SK-N-SH treated with all-trans-retinoic acid at 6 μM for 48 hours (cell line): ENCODE data around the gene APBA2.

Experiments used
- ARNTL ChIP-seq: fragments of 450-650 bp; formaldehyde crosslinking; IDR thresholded peaks from 2 replicates; pipeline ENCODE4 v1.5.0; 2020; ENCODE audit warnings: low read depth, mild to moderate bottlenecking, moderate library complexity, borderline replicate concordance
- CREB5 ChIP-seq: fragments of 250-450 bp; sonication (Bioruptor Pico); IDR thresholded peaks from 2 replicates; pipeline ENCODE4 v1.5.1; 2020; ENCODE audit warnings: low read depth, mild to moderate bottlenecking, moderate library complexity
- CSRNP3 ChIP-seq: fragments of 250-450 bp; sonication (Bioruptor Pico); IDR thresholded peaks from 2 replicates; pipeline ENCODE4 v1.5.1; 2021; ENCODE audit warnings: mild to moderate bottlenecking, moderate library complexity
- ESRRG ChIP-seq: fragments of 250-450 bp; sonication (Bioruptor Pico); IDR thresholded peaks from 2 replicates; pipeline ENCODE4 v1.6.1; 2021; ENCODE audit warnings: mild to moderate bottlenecking
- PATZ1 ChIP-seq: fragments of 250-450 bp; sonication (Bioruptor Pico); IDR thresholded peaks from 2 replicates; pipeline ENCODE4 v1.8.0; 2020; ENCODE audit warnings: mild to moderate bottlenecking, moderate library complexity, borderline replicate concordance
- RARB ChIP-seq: fragments of 250-450 bp; sonication (Bioruptor Pico); IDR thresholded peaks from 2 replicates; pipeline ENCODE4 v1.8.0; 2021; ENCODE audit warnings: mild to moderate bottlenecking, moderate library complexity
- TSHZ2 ChIP-seq: fragments of 250-450 bp; sonication (Bioruptor Pico); IDR thresholded peaks from 2 replicates; pipeline ENCODE4 v1.5.0; 2020; ENCODE audit warnings: mild to moderate bottlenecking, moderate library complexity
- ZC3H10 ChIP-seq: fragments of 250-450 bp; sonication (Bioruptor Pico); IDR thresholded peaks from 2 replicates; pipeline ENCODE4 v1.5.1; 2021; ENCODE audit warnings: mild to moderate bottlenecking, moderate library complexity
- ZFP30 ChIP-seq: fragments of 450-650 bp; formaldehyde crosslinking; IDR thresholded peaks from 2 replicates; pipeline ENCODE4 v1.5.0; 2022; ENCODE audit warnings: mild to moderate bottlenecking, moderate library complexity
- ZNF565 ChIP-seq: fragments of 450-650 bp; formaldehyde crosslinking; conservative IDR thresholded peaks from 2 replicates; pipeline ENCODE4 v1.5.0; 2020; ENCODE audit warnings: low read depth, mild to moderate bottlenecking, moderate library complexity
- ZNF70 ChIP-seq: fragments of 450-650 bp; formaldehyde crosslinking; IDR thresholded peaks from 2 replicates; pipeline ENCODE4 v1.5.0; 2020; ENCODE audit warnings: mild to moderate bottlenecking, moderate library complexity
- ZNF8 ChIP-seq: fragments of 450-650 bp; formaldehyde crosslinking; IDR thresholded peaks from 2 replicates; pipeline ENCODE4 v1.5.0; 2020; ENCODE audit warnings: mild to moderate bottlenecking, moderate library complexity

- TF ChIP-seq CREB5 = no peak
- TF ChIP-seq ZNF8 (CRISPR knock-in tag) = no peak
- no peak for TF ChIP-seq ZNF70 (CRISPR knock-in tag)
- TF ChIP-seq RARB (CRISPR knock-in tag) = no peak
- TF ChIP-seq ESRRG (CRISPR knock-in tag) = no peak
- no peak for TF ChIP-seq ARNTL (CRISPR knock-in tag)
- no peak for TF ChIP-seq PATZ1 (CRISPR knock-in tag)
- TF ChIP-seq CSRNP3 = no peak
- TF ChIP-seq ZFP30 (CRISPR knock-in tag) = no peak
- TF ChIP-seq ZNF565 (CRISPR knock-in tag) = no peak
- no peak for TF ChIP-seq ZC3H10 (CRISPR knock-in tag)
- no peak for TF ChIP-seq TSHZ2 (CRISPR knock-in tag)
These were observed 244.2 kb downstream of the APBA2 start for GRCh38 chr15:29129926-29130325.
